HepG2 (cell line): Measurements from ENCODE around the gene OAF. TPM values are rescaled to one million over a fixed set of nuclear protein-coding genes. Genes with fewer than 3 reads are reported as not detected.

ENCODE experiments used
- FOXK1 ChIP-seq: sonication (generic); formaldehyde crosslinking; IDR thresholded peaks from 2 replicates; pipeline ENCODE4 v1.4.0; 2020; ENCODE audit warnings: low read depth, missing genetic modification reagents, borderline replicate concordance
- GZF1 ChIP-seq: sonication (generic); formaldehyde crosslinking; IDR thresholded peaks from 2 replicates; pipeline ENCODE4 v1.5.1; 2020; ENCODE audit warnings: mild to moderate bottlenecking, missing genetic modification reagents
- KLF13 ChIP-seq: sonication (generic); formaldehyde crosslinking; IDR thresholded peaks from 2 replicates; pipeline ENCODE4 v1.4.0; 2020; ENCODE audit warnings: mild to moderate bottlenecking, missing genetic modification reagents
- KLF15 ChIP-seq: sonication (generic); formaldehyde crosslinking; IDR thresholded peaks from 2 replicates; pipeline ENCODE4 v1.8.1; 2023; ENCODE audit warnings: borderline replicate concordance, mild to moderate bottlenecking, inconsistent platforms, missing genetic modification reagents, mixed read lengths
- MAF1 ChIP-seq: sonication (generic); formaldehyde crosslinking; IDR thresholded peaks from 2 replicates; pipeline ENCODE4 v1.5.0; 2020; ENCODE audit warnings: missing genetic modification reagents, borderline replicate concordance
- MBD4 ChIP-seq: IDR thresholded peaks from 2 replicates; pipeline ENCODE4 v1.6.1; 2012; ENCODE audit warnings: low read length, inconsistent platforms, borderline replicate concordance
- NR2C2 ChIP-seq: sonication (generic); formaldehyde crosslinking; IDR thresholded peaks from 2 replicates; pipeline ENCODE4 v1.4.0; 2020; ENCODE audit warnings: missing genetic modification reagents, mild to moderate bottlenecking, moderate library complexity, borderline replicate concordance
- NR2F1 ChIP-seq, 2 experiments: fragments of 450-650 bp in 1 of 2; formaldehyde crosslinking in 1 of 2; IDR thresholded peaks; 2 replicates each; pipeline versions ENCODE4 v1.5.0 to v1.6.1; 2016 to 2020; ENCODE audit warnings: mild to moderate bottlenecking in 1 of 2, missing compliant biosample characterization in 1 of 2, missing genetic modification reagents in 1 of 2, moderate library complexity in 1 of 2
- PBX3 ChIP-seq: sonication (generic); formaldehyde crosslinking; IDR thresholded peaks from 2 replicates; pipeline ENCODE4 v1.8.1; 2023; ENCODE audit warnings: missing genetic modification reagents, inconsistent platforms, borderline replicate concordance
- RBM39 ChIP-seq: fragments of 200-400 bp; formaldehyde crosslinking; IDR thresholded peaks from one replicate; pipeline ENCODE4 v1.6.1; 2018; ENCODE audit warnings: antibody characterized with exemption, mild to moderate bottlenecking, low read depth, low read length; ENCODE audit not compliant: poor library complexity, severe bottlenecking
- REXO4 ChIP-seq: sonication (generic); formaldehyde crosslinking; IDR thresholded peaks from 2 replicates; pipeline ENCODE4 v1.8.0; 2022; ENCODE audit warnings: missing genetic modification reagents, mild to moderate bottlenecking, borderline replicate concordance
- UBTF ChIP-seq: sonication (generic); formaldehyde crosslinking; IDR thresholded peaks from 2 replicates; pipeline ENCODE4 v1.4.0; 2020; ENCODE audit warnings: mild to moderate bottlenecking, missing genetic modification reagents
- ZBTB10 ChIP-seq: sonication (generic); formaldehyde crosslinking; IDR thresholded peaks from 2 replicates; pipeline ENCODE4 v1.4.0; 2020; ENCODE audit warnings: missing genetic modification reagents, borderline replicate concordance
- ZSCAN25 ChIP-seq: sonication (generic); formaldehyde crosslinking; IDR thresholded peaks from 2 replicates; pipeline ENCODE4 v1.8.0; 2022; ENCODE audit warnings: mild to moderate bottlenecking, missing genetic modification reagents
- polyA plus RNA-seq, 8 experiments: library from polyadenylated mRNA; depleted of rRNA in 3 of 8; stranded (reverse) in 7 of 8; unstranded in 1 of 8; fragments of >200 nt; fragmentation: Illumina TruSeq in 4 of 8; extraction: Trizol in 4 of 8; gene quantifications; 2 replicates each; pipeline versions ENCODE4 v1.2.1 to v1.2.3, GENCODE V29; 2011 to 2016; ENCODE audit warnings: low read depth in 4 of 8, missing spikeins in 1 of 8, mixed read lengths in 1 of 8; ENCODE audit not compliant: insufficient read depth in 1 of 8
- total RNA-seq, 5 experiments: library from RNA; depleted of rRNA; stranded (reverse); fragments of >200 nt; fragmentation: Illumina TruSeq; extraction: Trizol; gene quantifications; 2 replicates each; pipeline ENCODE4 v1.2.3, GENCODE V29; 2016; ENCODE audit warnings: low read depth in 1 of 5
- TF ChIP-seq, protein P1 (sequence below): sonication (generic); formaldehyde crosslinking; IDR thresholded peaks from 2 replicates; pipeline ENCODE4 v1.9.0; 2021; ENCODE audit warnings: missing genetic modification reagents, borderline replicate concordance
- TF ChIP-seq, protein P2 (sequence below): sonication (generic); formaldehyde crosslinking; IDR thresholded peaks from 2 replicates; pipeline ENCODE4 v1.9.0; 2021; ENCODE audit warnings: missing genetic modification reagents, mild to moderate bottlenecking, borderline replicate concordance

The OAF gene
- total and polyA plus RNA-seq, 2 of the 13 experiments (the other 11 are each of a cell fraction or from before 2014, with no cell fraction given), result 63.7 to 94.6 TPM

GRCh38 chr11:120182790-120183491 lies 27.9 kb upstream of the OAF start (continued):
- TF ChIP-seq, protein P1, sequence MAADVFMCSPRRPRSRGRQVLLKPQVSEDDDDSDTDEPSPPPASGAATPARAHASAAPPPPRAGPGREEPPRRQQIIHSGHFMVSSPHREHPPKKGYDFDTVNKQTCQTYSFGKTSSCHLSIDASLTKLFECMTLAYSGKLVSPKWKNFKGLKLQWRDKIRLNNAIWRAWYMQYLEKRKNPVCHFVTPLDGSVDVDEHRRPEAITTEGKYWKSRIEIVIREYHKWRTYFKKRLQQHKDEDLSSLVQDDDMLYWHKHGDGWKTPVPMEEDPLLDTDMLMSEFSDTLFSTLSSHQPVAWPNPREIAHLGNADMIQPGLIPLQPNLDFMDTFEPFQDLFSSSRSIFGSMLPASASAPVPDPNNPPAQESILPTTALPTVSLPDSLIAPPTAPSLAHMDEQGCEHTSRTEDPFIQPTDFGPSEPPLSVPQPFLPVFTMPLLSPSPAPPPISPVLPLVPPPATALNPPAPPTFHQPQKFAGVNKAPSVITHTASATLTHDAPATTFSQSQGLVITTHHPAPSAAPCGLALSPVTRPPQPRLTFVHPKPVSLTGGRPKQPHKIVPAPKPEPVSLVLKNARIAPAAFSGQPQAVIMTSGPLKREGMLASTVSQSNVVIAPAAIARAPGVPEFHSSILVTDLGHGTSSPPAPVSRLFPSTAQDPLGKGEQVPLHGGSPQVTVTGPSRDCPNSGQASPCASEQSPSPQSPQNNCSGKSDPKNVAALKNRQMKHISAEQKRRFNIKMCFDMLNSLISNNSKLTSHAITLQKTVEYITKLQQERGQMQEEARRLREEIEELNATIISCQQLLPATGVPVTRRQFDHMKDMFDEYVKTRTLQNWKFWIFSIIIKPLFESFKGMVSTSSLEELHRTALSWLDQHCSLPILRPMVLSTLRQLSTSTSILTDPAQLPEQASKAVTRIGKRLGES, result no peak
- no peak for TF ChIP-seq GZF1 (CRISPR knock-in tag)
- TF ChIP-seq PBX3 (CRISPR knock-in tag), result no peak
- TF ChIP-seq MAF1 (CRISPR knock-in tag), result no peak
- no peak for TF ChIP-seq ZBTB10 (CRISPR knock-in tag)
- TF ChIP-seq, protein P2, sequence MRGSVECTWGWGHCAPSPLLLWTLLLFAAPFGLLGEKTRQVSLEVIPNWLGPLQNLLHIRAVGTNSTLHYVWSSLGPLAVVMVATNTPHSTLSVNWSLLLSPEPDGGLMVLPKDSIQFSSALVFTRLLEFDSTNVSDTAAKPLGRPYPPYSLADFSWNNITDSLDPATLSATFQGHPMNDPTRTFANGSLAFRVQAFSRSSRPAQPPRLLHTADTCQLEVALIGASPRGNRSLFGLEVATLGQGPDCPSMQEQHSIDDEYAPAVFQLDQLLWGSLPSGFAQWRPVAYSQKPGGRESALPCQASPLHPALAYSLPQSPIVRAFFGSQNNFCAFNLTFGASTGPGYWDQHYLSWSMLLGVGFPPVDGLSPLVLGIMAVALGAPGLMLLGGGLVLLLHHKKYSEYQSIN, result no peak
- no peak for TF ChIP-seq KLF15 (CRISPR knock-in tag)
- TF ChIP-seq NR2C2 (CRISPR knock-in tag), result peak; percentile 74
- TF ChIP-seq RBM39, result no peak
- no peak for TF ChIP-seq KLF13 (CRISPR knock-in tag)
- no peak; the same call in 1 of the 2 replicates for TF ChIP-seq UBTF (CRISPR knock-in tag)
- TF ChIP-seq NR2F1 (CRISPR knock-in tag; IDR thresholded peaks at IDR 0.05), result peak; percentile 52 to 58; a peak in 3 of 4 replicates
- TF ChIP-seq MBD4, result no peak
- peak; percentile 52; the same call in 1 of the 2 replicates for TF ChIP-seq ZSCAN25 (CRISPR knock-in tag)
- TF ChIP-seq FOXK1 (CRISPR knock-in tag), result no peak
- no peak for TF ChIP-seq REXO4
